Activated naive CD4-positive, alpha-beta T cell treated with anti-CD3 and anti-CD28 coated beads for 36 hours (primary cell): ENCODE measurements around the gene MEA1. TPM values are rescaled to one million over a fixed set of nuclear protein-coding genes. Genes with fewer than 3 reads are reported as not detected.

Experiments
- CTCF ChIA-PET: fragments of 350-600 bp; sonication (Branson Sonifier 250); formaldehyde crosslinking; loops from one replicate; lab custom pipeline; 2021; ENCODE audit warnings: antibody characterized with exemption; lab: Charles Lee
- DNase-seq: peaks from one replicate; pipeline ENCODE4 v3.0.0-alpha.2; 2020
- H3K27ac Mint-ChIP-seq: one replicate; pipeline ENCODE4 v1.8.0; 2021; ENCODE audit warnings: mild to moderate bottlenecking, mixed read lengths
- H3K27me3 Mint-ChIP-seq: one replicate; pipeline ENCODE4 v1.8.0; 2021; ENCODE audit warnings: low read depth, mixed read lengths
- H3K36me3 Mint-ChIP-seq: one replicate; pipeline ENCODE4 v1.8.0; 2021; ENCODE audit warnings: low read depth, mixed read lengths
- H3K4me1 Mint-ChIP-seq: one replicate; pipeline ENCODE4 v1.8.0; 2021; ENCODE audit warnings: low read depth, mixed read lengths
- H3K4me3 Mint-ChIP-seq: one replicate; pipeline ENCODE4 v1.8.0; 2021; ENCODE audit warnings: mild to moderate bottlenecking, moderate library complexity, mixed read lengths
- H3K9me3 Mint-ChIP-seq: one replicate; pipeline ENCODE4 v1.8.0; 2021; ENCODE audit warnings: mixed read lengths
- intact Hi-C: fragments of 100-400 bp; cut with micrococcal nuclease; formaldehyde crosslinking; loops from one replicate; pipeline ENCODE4 v1.15.1; 2023
- total RNA-seq, 2 experiments: library from RNA; stranded (reverse); gene quantifications; one replicate each; pipeline ENCODE4 v1.2.3, GENCODE V29; 2021

The MEA1 gene
- 10 to 100 TPM; 80.6 to 85.1 TPM for total RNA-seq

GRCh38 chr6:43013843-43014433 is at the start of gene MEA1, which contains the start of gene KLHDC3:
Gene MEA1 (minus strand): TSS chr6:43013946. CDS start chr6:43013813, 133 bp downstream.
Gene KLHDC3 (plus strand): TSS chr6:43014249. CDS start chr6:43017193, 2,944 bp downstream.
- intact Hi-C loops: loop anchor here (1.0 to 2.0 kb wide), 10 partner anchors 7 to 451 kb away; partner anchors contain the start of genes CNPY3, CUL7, KLC4 and MRPL2
- H3K36me3 Mint-ChIP-seq: peaks cover 16% of the 10 kb centered on the region
- H3K27me3 Mint-ChIP-seq: no peaks in the 10 kb centered on the region
- CTCF ChIA-PET: interaction anchor here (0.9 to 1.5 kb wide), 3 partner anchors 40 to 130 kb away, joined by 3 to 4 read pairs (median 3); partner anchors contain the start of gene CUL7
- H3K27ac Mint-ChIP-seq: peak within 1 kb of the TSS; percentile 88
- H3K4me3 Mint-ChIP-seq: peak within 1 kb of the TSS; percentile 95
- DNase-seq: peak; percentile 100
- H3K4me1 Mint-ChIP-seq: peaks cover 53% of the 10 kb centered on the region
- H3K9me3 Mint-ChIP-seq: no peaks in the 10 kb centered on the region

GRCh38 chr6:43062818-43063217 is 49.1 kb upstream of the MEA1 start:
- no peaks in the 10 kb centered on the region for H3K9me3 Mint-ChIP-seq
- H3K27ac Mint-ChIP-seq: no peak overlapping the region
- no peak for DNase-seq
- no peak overlapping the region for H3K4me3 Mint-ChIP-seq
- peaks cover 4% of the 10 kb centered on the region for H3K36me3 Mint-ChIP-seq
- intact Hi-C loops: no loop called here
- peaks cover 25% of the 10 kb centered on the region for H3K4me1 Mint-ChIP-seq
- no peaks in the 10 kb centered on the region for H3K27me3 Mint-ChIP-seq
- CTCF ChIA-PET: interaction anchor here (0.6 to 2.2 kb wide), 3 partner anchors 8 to 191 kb away, joined by 3 to 7 read pairs (median 3); no protein-coding TSS in a partner anchor

GRCh38 chr6:43061861-43062260 is 48.1 kb upstream of the MEA1 start:
- H3K9me3 Mint-ChIP-seq: no peaks in the 10 kb centered on the region
- H3K27me3 Mint-ChIP-seq: no peaks in the 10 kb centered on the region
- CTCF ChIA-PET: no interaction called here
- DNase-seq: no peak
- peaks cover 29% of the 10 kb centered on the region for H3K4me1 Mint-ChIP-seq
- peaks cover 11% of the 10 kb centered on the region for H3K36me3 Mint-ChIP-seq
- H3K4me3 Mint-ChIP-seq: no peak overlapping the region
- intact Hi-C loops: no loop called here
- no peak overlapping the region for H3K27ac Mint-ChIP-seq

- H3K9me3 Mint-ChIP-seq: no peaks in the 10 kb centered on the region
- H3K27me3 Mint-ChIP-seq: no peaks in the 10 kb centered on the region
- peak overlapping the region; percentile 86 for H3K4me3 Mint-ChIP-seq
- CTCF ChIA-PET: interaction anchor here (1.0 kb wide), 1 partner anchor 9 kb away, joined by 6 read pairs; no protein-coding TSS in a partner anchor
- peaks cover 29% of the 10 kb centered on the region for H3K4me1 Mint-ChIP-seq
- no peak overlapping the region for H3K27ac Mint-ChIP-seq
- intact Hi-C loops: no loop called here
- no peak for DNase-seq
- peaks cover 14% of the 10 kb centered on the region for H3K36me3 Mint-ChIP-seq
Measured at GRCh38 chr6:43060755-43061633, 47.2 kb upstream of the MEA1 start.

- intact Hi-C loops: no loop called here
- Mint-ChIP-seq H3K4me3 (peak overlapping the region; percentile 86), H3K36me3 (peaks cover 18% of the 10 kb centered on the region)
Measured at GRCh38 chr6:43060034-43060754, 46.4 kb upstream of the MEA1 start.

GRCh38 chr6:43059168-43060033 is 45.7 kb upstream of the MEA1 start, which contains the start of the genes KLC4 and MRPL2:
Gene KLC4 (plus strand): TSS chr6:43059631. CDS start chr6:43061336, 1,705 bp downstream.
Gene MRPL2 (minus strand): TSS chr6:43059434. CDS start chr6:43059381, 53 bp downstream.
- Mint-ChIP-seq H3K27me3 (no peaks in the 10 kb centered on the region), H3K27ac (peak within 1 kb of the TSS; percentile 93), H3K36me3 (peaks cover 18% of the 10 kb centered on the region), H3K9me3 (no peaks in the 10 kb centered on the region), H3K4me3 (peak within 1 kb of the TSS; percentile 86), H3K4me1 (peaks cover 29% of the 10 kb centered on the region)
- CTCF ChIA-PET: interaction anchor here (0.6 to 2.3 kb wide), 2 partner anchors 84 to 597 kb away, joined by 4 to 8 read pairs; no protein-coding TSS in a partner anchor
- intact Hi-C loops: loop anchor here (1.0 to 5.0 kb wide), 11 partner anchors 45 to 568 kb away; partner anchors contain the start of genes BICRAL, CNPY3, GTPBP2 and KLHDC3
- peak; percentile 99 for DNase-seq

More at GRCh38 chr6:43060034-43060754, 46.4 kb upstream of the MEA1 start:
- H3K4me1 Mint-ChIP-seq: peaks cover 29% of the 10 kb centered on the region
- CTCF ChIA-PET: interaction anchor here (2.3 kb wide), 1 partner anchor 83 kb away, joined by 8 read pairs; no protein-coding TSS in a partner anchor
- no peak for DNase-seq
- H3K9me3 Mint-ChIP-seq: no peaks in the 10 kb centered on the region
- H3K27ac Mint-ChIP-seq: peak overlapping the region; percentile 93
- H3K27me3 Mint-ChIP-seq: no peaks in the 10 kb centered on the region

GRCh38 chr6:43058531-43058930 is 44.8 kb upstream of the MEA1 start:
- Mint-ChIP-seq H3K4me3 (peak overlapping the region; percentile 86), H3K36me3 (peaks cover 22% of the 10 kb centered on the region), H3K9me3 (no peaks in the 10 kb centered on the region), H3K27ac (peak overlapping the region; percentile 93), H3K4me1 (peaks cover 33% of the 10 kb centered on the region), H3K27me3 (no peaks in the 10 kb centered on the region)
- CTCF ChIA-PET: interaction anchor here (0.6 to 2.3 kb wide), 2 partner anchors 85 to 596 kb away, joined by 4 to 8 read pairs; no protein-coding TSS in a partner anchor
- intact Hi-C loops: loop anchor here (2.0 to 5.0 kb wide), 3 partner anchors 158 to 569 kb away; partner anchors contain the start of genes BICRAL and GTPBP2
- DNase-seq: no peak

GRCh38 chr6:43055966-43056365 is 42.2 kb upstream of the MEA1 start:
- no peaks in the 10 kb centered on the region for H3K9me3 Mint-ChIP-seq
- peaks cover 49% of the 10 kb centered on the region for H3K4me1 Mint-ChIP-seq
- no peaks in the 10 kb centered on the region for H3K27me3 Mint-ChIP-seq
- peaks cover 20% of the 10 kb centered on the region for H3K36me3 Mint-ChIP-seq
- no peak for DNase-seq
- H3K4me3 Mint-ChIP-seq: no peak overlapping the region
- no peak overlapping the region for H3K27ac Mint-ChIP-seq
- intact Hi-C loops: loop anchor here (5.0 kb wide), 2 partner anchors 274 to 571 kb away; partner anchors contain the start of genes BICRAL and GTPBP2
- CTCF ChIA-PET: interaction anchor here (1.0 to 1.3 kb wide), 2 partner anchors 83 to 154 kb away, joined by 3 read pairs; no protein-coding TSS in a partner anchor

- H3K27ac Mint-ChIP-seq: peak overlapping the region; percentile 90
Measured at GRCh38 chr6:43054206-43054943, 40.6 kb upstream of the MEA1 start.

More at GRCh38 chr6:43054206-43054943, 40.6 kb upstream of the MEA1 start:
- H3K27me3 Mint-ChIP-seq: no peaks in the 10 kb centered on the region
- no peak for DNase-seq
- H3K9me3 Mint-ChIP-seq: no peaks in the 10 kb centered on the region
- intact Hi-C loops: no loop called here
- H3K4me1 Mint-ChIP-seq: peaks cover 43% of the 10 kb centered on the region
- CTCF ChIA-PET: interaction anchor here (0.7 to 2.9 kb wide), 7 partner anchors 9 to 125 kb away, joined by 3 to 17 read pairs (median 3); partner anchors contain the start of genes CNPY3, KLHDC3 and MEA1
- H3K4me3 Mint-ChIP-seq: peak overlapping the region; percentile 99
- peaks cover 30% of the 10 kb centered on the region for H3K36me3 Mint-ChIP-seq
